GM13977 (cell line): Measurements from ENCODE around the gene EPHA6.

Experiments
- DNase-seq: peaks from one replicate; pipeline ENCODE4 v3.0.0; 2012; ENCODE audit warnings: low spot score
- in situ Hi-C: fragments of 300-500 bp; cut with MboI; formaldehyde crosslinking; loops from one replicate; pipeline ENCODE4 v1.12.0; 2022; ENCODE audit warnings: low sequenced_read_pairs, low pct_unique_long_range_greater_than_20kb, mixed read lengths, inconsistent platforms; ENCODE audit not compliant: unreplicated experiment
- TF ChIP-seq, protein P1 (sequence below): IDR thresholded peaks from 2 replicates; pipeline ENCODE4 v1.5.1; 2012; ENCODE audit warnings: mild to moderate bottlenecking, control low read depth; ENCODE audit not compliant: insufficient read depth; ENCODE audit errors: extremely low read depth, missing control alignments

EPHA6 gene

DNA sequence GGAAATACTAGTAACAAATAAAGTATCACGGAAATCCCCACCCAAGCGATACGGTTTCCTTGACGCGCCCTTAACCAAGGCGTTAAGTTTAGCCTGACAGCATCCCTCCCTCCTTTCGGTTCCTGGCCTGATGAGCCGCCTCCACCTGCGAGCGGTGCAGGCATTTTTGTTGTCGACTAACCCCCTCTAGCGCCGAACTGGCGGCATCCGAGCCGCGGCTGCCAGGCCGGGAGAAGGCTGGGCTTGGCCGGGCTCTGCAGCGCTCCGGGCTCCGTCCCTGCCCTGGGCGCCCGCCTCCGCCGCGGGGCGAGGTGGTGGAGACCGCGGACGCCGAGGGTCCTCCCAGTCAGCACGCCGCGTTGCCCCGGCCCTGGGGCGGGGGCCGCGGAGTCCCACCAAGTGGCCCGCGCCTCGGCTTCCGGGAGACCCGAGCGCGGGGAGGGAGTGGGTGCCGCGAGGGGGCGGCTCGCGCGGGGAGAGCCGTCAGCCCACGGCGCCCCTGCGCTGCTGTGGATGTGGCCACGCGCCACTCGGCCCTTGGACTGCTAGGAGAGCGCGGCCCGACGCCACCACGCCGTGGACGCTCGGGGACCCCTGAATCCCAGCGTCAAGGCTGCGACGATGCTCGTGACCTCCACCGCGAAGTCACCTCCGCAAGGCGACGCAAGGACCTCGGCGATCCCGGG lies 1.1 kb upstream of the EPHA6 start:
- TF ChIP-seq, protein P1, sequence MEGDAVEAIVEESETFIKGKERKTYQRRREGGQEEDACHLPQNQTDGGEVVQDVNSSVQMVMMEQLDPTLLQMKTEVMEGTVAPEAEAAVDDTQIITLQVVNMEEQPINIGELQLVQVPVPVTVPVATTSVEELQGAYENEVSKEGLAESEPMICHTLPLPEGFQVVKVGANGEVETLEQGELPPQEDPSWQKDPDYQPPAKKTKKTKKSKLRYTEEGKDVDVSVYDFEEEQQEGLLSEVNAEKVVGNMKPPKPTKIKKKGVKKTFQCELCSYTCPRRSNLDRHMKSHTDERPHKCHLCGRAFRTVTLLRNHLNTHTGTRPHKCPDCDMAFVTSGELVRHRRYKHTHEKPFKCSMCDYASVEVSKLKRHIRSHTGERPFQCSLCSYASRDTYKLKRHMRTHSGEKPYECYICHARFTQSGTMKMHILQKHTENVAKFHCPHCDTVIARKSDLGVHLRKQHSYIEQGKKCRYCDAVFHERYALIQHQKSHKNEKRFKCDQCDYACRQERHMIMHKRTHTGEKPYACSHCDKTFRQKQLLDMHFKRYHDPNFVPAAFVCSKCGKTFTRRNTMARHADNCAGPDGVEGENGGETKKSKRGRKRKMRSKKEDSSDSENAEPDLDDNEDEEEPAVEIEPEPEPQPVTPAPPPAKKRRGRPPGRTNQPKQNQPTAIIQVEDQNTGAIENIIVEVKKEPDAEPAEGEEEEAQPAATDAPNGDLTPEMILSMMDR: peak; percentile 84
- in situ Hi-C loops: no loop called here
- DNase-seq: peak; percentile 89

DNA sequence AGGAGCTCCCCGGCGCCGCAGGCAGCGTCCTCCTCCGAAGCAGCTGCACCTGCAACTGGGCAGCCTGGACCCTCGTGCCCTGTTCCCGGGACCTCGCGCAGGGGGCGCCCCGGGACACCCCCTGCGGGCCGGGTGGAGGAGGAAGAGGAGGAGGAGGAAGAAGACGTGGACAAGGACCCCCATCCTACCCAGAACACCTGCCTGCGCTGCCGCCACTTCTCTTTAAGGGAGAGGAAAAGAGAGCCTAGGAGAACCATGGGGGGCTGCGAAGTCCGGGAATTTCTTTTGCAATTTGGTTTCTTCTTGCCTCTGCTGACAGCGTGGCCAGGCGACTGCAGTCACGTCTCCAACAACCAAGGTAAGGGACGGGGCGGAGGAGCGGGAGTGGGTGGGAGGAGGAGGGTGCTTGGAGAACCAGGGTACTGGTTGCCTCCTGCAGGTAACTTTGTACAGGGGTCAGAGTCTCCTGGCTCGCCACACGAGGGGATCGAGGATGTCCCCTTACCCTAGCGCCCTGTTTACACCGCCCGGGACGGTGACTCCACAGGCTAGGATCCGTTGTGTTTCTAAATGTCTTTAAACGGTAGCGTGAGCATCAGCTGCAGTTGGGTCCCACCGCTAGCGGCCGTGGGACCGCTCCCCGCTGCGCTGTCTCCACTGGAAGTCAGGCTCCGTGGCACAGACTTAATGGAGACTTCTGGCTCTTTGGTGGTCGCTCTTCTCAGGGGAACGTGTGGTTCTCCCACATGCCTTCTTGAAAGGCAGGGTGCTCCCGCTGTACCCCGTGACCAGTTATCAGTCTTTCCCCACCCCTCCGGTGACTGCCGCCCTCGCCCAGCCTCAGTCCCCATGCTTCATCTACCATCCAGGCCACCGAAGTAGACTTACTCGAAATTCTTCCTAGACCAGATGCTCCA lies 515 bp downstream of the EPHA6 start:
- TF ChIP-seq, protein P1: no peak

DNA sequence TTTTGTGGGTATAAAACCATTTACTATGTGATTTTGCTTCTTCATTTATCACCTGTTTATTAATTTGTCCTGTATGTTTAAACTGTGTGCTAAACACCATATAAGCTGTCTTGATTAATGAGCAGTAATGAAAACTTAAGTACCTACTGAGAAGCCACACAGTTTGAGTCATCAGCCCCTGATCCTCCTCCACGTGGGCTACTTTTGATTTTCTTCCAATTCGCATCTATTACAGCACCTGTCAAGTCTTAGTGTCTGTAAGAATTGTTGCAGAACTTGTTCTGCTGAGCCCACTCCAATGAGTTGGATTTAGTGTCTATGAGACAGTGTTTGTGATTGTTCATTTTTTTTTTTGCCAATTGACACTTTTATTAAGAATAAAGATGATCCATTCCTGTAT lies 16.8 kb downstream of the EPHA6 start:
- DNase-seq: no peak
- TF ChIP-seq, protein P1: no peak
- in situ Hi-C loops: no loop called here

More for the DNA sequence above, 515 bp downstream of the EPHA6 start:
- in situ Hi-C loops: no loop called here
- peak; percentile 12 for DNase-seq

DNA sequence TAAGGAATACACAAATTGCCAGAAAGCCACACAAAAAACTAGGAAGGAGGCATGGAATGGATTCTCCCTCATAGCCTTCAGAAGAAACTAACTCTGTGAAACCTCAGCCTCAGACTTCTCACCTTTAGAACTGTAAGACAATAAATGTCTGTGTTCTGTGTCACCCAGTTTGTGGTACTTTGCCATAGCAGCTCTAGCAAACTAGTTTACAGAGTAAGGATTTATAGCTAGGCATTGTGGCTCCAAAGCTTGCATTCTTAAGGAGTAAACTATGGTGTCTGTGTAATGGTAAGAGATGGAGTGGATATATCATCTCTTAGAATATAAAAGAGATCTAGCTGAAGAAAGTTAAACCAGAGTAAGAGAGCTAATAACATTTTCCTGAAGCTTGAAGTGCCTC lies 18.9 kb downstream of the EPHA6 start:
- in situ Hi-C loops: no loop called here
- no peak for DNase-seq
- TF ChIP-seq, protein P1: no peak

DNA sequence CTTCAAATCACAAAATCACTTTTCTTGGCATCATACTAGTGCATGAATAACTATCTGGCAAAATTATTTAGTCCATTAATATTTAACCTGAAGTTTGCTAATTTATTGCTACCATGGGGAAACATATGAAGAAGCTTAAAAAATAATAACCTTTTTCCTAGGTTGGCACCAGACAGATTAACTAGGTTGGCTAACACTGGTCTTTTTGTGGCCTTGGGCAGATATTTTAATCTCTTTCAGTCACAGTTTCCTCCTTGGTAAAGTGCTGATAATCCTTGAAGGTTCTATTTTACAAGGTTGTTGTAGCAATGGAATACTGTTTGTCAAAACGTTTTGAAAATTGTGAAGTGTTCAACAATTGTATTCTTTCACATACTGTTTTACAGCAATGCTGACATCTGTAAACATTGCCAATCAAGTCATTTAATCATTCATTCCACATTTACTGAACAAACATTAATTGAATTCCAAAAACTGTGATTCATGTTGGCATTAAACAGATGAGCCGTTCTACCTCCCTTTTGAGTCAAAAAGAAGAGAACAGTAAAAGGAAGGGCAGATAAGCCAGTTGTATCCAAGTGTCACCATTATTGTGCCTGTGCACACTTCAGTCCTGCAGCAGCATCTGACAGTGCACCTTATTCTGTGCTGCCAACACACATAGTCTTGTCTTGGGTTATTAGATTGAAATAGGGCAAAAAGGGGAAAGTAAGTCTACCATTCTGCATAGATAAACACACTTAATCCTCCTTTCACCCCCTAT lies 21.9 kb downstream of the EPHA6 start:
- no peak for DNase-seq

More for the DNA sequence above, 21.9 kb downstream of the EPHA6 start:
- TF ChIP-seq, protein P1: no peak
- in situ Hi-C loops: no loop called here
